Activated CD8-positive, alpha-beta memory T cell treated with anti-CD3 and anti-CD28 coated beads for 36 hours (primary cell): Measurements from ENCODE around the gene PLPP4. TPM values are rescaled to one million over a fixed set of nuclear protein-coding genes. Genes with fewer than 3 reads are reported as not detected.

Experiments used
- CTCF ChIA-PET: fragments of 350-600 bp; sonication (Branson Sonifier 250); formaldehyde crosslinking; loops from one replicate; lab custom pipeline; 2021; ENCODE audit warnings: antibody characterized with exemption; lab: Charles Lee
- POLR2A ChIA-PET: fragments of 350-600 bp; sonication (Branson Sonifier 250); formaldehyde crosslinking; loops from one replicate; lab custom pipeline; 2021; ENCODE audit warnings: antibody characterized with exemption; lab: Charles Lee
- total RNA-seq, 2 experiments: library from RNA; stranded (reverse); gene quantifications; one replicate each; pipeline ENCODE4 v1.2.3, GENCODE V29; 2021

The PLPP4 gene
- total RNA-seq, 2 experiments from 2014 or later = not detected

DNA sequence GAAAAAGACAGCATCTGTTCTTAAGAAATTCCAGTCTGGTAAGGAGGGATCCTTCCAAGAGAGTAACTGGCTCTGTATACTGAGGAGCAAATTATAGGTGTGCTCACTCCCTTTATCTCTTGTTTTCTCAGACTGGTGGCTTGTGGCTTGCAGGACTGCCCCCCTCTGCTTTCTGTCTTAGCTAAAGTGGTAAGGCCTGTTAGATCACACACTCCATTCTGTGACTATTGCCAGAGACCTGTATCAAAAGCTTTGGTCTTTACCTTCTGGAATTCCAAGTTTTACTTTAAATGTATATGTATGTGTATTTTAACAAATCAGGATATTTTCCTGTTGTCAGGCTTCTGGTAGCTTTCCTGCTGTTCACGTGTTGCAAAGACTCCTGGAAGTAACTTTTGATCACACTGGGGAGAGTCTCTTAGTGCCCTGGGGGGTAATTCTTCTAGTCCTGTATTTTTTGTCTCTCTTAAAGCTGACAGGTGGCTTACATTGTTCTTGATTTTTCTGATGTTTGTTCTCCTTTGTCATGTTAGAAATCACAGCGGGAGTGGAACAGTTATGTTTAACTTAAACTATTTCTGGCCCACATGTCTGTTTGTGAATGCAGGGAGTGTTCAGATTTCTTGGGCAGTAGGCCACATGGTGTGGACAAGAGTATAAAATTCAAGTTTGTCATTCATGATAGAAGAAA lies 99.0 kb downstream of the PLPP4 start:
- ChIA-PET POLR2A (no interaction called here), CTCF (no interaction called here)

DNA sequence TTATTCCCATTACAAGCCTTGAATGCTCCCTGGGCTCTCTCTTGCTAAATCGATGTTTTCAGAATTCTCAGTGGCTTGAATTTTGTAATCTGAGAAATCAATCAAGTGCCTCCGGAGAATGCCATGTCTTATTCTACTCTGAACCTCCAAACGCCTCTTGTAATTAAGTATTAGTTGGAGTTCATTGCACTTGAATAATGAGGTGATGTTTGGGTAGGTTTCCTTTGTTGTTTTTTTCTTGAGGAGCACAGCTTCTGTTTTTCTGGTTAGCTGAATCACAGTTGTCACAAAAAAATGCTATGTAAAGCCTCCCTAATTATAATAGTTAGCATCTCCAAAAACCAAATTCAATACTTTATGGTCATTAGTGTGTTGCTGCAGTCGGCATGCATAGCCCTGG lies 100.3 kb downstream of the PLPP4 start:
- ChIA-PET CTCF (no interaction called here), POLR2A (no interaction called here)

DNA sequence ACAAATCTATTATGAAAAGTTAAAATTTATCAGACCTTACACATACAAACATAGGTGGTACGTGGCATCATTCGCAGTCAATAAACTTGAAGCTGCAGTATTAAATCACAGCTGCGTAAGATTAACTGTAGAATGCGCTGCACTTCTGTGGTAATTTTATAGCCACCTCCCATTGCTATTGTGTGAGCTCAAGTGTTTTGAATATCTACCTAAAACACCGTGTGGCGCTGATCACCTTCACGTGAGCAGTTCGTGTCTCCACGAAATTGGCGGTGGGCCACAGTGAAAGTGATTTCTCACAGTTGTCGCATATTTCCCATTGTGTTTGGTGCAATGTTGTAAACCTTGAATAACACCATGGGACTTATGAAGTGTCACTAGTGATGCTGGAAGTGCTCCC lies 102.8 kb downstream of the PLPP4 start:
- ChIA-PET POLR2A (no interaction called here), CTCF (no interaction called here)

DNA sequence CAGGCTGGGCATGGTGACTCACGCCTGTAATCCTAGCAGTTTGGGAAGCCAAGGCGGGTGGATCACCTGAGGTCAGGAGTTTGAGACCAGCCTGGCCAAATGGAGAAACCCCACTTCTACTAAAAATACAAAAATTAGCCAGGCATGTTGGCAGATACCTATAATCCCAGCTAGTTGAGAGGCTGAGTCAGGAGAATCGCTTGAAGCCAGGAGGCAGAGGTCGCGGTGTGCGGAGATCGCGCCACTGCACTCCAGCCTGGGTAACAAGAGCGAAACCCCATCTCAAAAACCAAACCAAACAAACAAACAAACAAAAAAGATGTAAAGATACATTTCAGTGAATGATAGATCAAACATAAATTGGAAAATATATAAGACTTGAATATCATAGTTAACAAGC lies 105.9 kb downstream of the PLPP4 start:
- ChIA-PET CTCF (interaction anchor here (0.6 kb wide), 1 partner anchor 118 kb away, joined by 5 read pairs; no protein-coding TSS in a partner anchor), POLR2A (no interaction called here)

DNA sequence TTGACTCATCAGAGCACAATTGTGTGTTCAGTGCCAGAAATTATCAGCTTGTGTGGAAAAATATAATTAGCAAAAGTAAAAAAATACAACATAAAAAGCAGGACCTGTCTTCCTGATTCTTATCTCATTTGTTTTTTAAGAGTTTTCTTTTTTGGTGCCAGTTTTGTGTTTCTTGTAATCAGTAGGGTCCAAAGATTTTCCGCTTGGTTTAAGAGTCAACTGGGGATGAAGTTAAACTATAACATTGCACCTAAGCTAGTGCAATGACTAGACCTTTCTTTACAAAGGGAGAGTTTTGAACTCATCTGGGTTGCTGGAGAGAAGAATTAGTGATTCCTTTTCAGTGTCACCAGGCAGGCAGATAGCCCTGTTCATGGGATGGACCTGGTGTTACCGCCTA lies 113.4 kb downstream of the PLPP4 start:
- CTCF ChIA-PET = no interaction called here
- POLR2A ChIA-PET = no interaction called here

DNA sequence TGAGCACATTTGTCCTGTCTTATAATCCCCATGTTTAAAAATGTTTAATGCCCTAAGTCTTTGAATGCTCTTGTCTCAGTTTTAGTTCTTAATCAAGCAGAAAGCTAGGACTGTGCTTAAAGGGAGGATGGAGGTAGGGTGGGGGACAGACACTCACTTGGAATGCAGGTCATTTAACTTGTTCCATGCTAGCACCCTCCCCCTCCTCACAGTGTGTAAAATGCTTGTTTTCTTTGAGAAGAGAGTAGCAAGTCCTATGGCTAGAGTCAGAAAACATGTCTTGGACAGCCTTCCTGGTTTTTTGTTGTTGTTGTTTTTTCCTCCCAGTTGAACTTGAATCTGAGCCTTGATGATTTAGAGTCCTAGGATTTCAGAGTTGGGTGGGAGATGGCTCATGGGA lies 114.2 kb downstream of the PLPP4 start:
- ChIA-PET CTCF (no interaction called here), POLR2A (no interaction called here)

DNA sequence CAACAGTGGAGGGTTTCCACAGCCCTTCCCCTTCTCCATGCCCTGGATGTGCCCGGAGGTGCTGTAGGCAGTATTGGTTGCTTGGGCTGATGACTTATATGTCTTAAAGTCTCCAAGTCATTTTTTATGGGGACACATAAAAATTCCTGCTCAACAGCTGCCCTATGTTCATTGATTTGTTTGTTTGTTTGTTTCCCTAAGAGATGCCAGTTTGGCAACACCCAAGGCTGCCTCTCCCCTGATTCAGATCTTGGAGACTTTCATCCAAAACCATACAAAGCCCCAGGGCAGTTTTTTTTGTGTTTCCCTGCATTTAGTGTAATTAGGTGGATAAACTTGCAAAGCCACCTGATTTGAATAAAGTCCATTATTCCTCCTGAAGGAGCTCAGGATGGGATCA lies 115.3 kb downstream of the PLPP4 start:
- ChIA-PET CTCF (no interaction called here), POLR2A (no interaction called here)

DNA sequence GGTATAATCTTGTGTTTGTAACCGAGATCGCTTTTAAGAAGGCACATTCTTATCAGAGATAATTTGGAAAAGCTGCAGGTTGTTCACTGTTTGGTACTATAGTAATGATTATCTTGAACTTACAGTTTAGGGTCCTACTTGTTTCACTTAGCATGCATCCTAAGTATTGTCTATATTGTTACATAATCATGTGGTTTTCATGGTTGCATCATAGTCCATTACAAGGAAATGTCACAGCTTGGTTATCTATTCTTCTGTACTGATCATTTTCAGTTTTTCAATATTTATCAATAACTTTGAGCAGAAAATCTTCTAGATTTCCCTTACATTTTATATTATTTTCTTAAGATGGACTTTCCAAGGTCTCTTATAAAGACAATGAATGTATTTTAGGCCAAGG lies 116.3 kb downstream of the PLPP4 start:
- CTCF ChIA-PET = no interaction called here
- POLR2A ChIA-PET = no interaction called here

DNA sequence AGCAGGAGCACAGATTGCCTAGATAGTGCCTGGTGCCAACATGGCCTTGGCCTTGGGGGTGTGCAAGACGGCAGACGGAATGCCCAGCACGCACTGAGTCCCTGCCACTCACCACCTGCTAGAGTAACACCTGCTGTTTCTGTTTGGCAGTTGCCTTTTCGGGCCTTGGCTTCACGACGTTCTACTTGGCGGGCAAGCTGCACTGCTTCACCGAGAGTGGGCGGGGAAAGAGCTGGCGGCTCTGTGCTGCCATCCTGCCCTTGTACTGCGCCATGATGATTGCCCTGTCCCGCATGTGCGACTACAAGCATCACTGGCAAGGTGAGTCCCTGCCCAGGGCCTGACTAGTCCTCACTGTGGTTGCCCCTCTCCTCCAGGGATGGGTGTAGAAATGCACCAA lies 118.0 kb downstream of the PLPP4 start:
- ChIA-PET POLR2A (no interaction called here), CTCF (no interaction called here)

DNA sequence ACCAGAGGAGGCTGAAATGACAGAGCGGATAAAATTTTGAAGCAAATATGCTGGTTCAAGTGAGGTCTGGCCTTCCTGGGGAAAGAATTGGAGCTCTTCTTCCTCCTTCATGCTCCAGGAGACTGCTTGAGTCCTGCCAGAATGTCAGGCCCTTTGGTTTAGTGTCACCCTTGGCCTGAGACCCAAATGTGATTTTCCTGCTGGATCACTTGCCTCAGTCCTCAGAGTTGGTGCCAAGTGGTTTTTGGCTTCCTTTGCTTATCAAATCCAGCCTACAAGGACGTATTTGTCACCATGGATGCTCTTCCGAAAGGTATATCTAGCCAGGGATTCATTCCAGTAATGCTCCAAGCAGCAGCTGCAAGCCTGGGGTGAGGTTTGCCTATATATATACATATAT lies 118.4 kb downstream of the PLPP4 start:
- ChIA-PET POLR2A (no interaction called here), CTCF (no interaction called here)

DNA sequence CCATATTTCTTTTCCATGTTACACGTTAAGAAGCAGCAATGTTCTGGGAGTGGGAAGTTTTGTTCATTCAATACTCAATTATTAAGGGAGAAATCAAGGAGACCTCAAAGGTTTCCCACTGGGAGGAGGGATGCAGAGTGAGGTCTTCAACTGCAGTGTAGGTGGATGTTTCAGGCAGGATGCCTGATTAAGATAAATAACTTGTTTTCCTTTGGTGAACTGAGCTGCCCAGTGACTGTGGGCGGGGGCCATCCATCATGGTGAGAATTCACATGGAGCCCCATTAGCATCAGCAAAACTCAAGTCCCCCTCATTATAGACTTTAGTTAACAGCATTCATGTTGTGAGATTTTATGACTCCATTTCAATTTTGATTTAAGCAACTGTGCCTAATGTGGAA lies 121.1 kb downstream of the PLPP4 start:
- ChIA-PET POLR2A (no interaction called here), CTCF (no interaction called here)

DNA sequence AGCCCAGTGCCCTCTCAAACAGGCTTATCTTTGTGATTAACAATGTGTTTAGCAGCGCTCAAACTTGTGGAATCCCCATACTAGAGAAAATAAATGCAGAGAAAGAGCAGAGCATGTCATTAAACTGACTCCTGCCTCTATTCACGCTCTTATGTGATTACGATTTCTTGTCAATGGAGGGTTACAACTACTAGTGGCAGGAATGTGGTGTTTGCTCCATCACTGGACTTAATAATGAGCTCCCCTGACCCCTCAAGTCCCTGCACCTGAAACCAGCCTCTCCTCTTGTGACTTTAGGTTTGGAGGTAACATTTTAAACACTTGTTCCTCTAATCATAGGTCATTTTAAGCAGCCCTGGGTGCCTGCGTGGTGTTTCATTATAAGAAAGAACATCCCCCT lies 121.9 kb downstream of the PLPP4 start:
- POLR2A ChIA-PET = no interaction called here
- CTCF ChIA-PET = no interaction called here

DNA sequence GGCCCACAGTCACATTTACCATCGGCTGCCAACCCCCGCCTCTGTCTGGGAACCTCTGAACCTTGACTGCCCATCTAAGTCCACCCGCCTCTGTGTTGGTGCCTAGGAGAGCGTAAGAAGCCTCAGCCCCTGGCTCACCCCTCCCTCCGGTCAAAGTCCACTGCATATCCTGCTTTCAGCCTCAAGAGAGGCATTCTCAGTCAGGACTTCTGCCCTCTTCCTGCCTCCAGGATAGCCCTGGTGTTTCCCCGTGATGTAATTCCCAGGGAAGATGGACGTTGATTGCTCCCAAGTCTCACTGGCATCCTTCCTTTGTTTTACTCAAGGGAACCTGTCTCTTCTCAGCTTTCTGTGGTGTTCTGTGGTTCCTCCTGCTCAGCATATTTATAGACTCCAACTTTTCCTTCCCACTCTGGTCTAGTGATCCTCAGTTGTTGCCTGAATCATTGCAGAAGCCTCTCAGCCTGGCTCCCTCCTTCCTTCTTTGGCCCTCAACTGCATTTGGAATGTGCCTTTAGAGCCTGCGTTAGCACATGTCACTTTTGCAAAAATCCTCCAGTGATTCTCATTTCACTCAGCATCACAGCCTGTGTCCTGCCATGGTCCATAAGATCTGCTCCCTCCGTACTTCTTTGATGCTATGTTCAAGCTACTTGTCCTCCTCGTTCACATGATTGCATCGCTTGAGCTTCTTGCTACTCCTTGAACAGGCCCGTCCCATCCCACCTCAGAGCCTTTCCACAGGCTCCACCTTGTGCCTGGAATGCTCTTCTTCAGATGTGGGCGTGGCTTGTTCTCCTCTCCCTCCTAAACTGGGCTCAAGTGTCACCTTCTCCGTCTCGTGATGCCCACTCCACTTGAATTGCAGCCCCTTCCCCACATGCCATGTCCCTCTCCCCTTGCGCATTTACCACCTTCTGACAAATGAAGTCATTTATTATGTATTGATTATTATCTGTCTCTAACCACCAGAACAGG lies 124.2 kb downstream of the PLPP4 start:
- POLR2A ChIA-PET = no interaction called here

DNA sequence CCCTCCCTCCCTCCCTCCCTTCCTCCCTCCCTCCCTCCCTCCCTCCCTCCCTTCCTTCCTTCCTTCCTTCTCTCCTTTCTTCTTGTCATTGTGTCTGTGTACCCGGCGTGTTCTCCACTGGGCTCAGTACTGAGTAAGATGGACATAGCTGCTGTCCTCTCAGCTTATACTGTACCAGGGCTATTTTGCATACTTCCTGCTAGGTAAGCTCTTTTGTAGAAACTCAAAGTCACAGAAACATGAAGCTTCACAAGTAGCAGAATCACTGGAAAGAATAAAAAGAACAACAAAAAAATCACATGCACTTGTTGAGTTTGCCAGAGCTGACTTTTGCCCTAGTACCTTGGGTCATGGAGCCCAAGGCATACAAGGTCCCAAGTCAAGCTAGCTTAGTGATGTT lies 125.7 kb downstream of the PLPP4 start:
- CTCF ChIA-PET = no interaction called here
- POLR2A ChIA-PET = no interaction called here

More for the DNA sequence above, 124.2 kb downstream of the PLPP4 start:
- CTCF ChIA-PET = no interaction called here

DNA sequence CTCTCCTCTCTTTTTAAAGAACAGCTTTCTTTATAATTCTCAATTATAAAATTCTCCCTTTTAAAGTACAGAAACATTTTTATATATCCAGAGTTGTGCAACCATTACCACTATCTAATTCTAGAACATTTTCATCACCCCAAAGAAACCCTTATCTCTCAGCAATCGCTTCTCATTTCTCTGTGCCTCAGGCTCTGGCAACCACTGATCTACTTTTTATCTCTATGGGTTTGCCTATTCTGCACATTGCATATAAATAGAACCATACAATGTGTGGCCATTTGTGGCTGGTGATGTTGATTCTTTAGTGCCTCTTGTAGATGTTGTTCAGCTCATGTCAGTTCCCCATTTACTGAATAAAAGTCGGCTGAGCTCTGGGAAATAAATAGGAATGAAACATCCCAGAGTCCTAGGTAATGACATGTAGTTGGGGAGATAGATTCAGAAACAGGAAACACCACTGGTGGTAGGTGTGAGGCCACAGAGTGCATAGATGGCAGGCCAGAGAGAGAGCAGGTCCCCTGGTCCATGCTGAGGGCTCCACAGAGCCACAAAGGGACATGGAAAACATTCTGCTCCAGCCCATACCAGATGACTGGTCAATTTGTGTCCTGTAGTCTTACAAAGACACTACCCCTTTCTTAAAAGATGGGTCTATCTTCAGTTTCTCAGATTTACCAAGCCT lies 126.5 kb downstream of the PLPP4 start:
- ChIA-PET POLR2A (no interaction called here), CTCF (no interaction called here)

DNA sequence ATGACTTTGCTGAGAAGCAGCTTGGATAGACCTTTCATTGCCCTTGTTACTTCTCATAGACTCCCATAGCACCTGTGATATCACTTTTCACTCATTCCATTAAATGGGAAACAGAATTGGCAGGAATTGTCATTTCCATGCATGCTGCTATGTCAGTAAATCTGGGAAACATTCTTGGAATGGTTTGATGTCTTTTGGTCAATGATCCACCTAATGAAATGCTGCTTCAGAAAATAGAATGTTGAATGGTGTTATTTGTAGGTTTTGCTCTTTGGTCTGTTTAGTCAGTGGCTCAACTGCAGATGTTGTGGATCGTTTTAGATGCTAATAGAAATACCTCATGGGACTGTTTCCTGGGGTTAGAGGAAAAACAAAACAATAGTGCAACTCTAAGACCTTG lies 127.8 kb downstream of the PLPP4 start:
- ChIA-PET CTCF (no interaction called here), POLR2A (no interaction called here)

DNA sequence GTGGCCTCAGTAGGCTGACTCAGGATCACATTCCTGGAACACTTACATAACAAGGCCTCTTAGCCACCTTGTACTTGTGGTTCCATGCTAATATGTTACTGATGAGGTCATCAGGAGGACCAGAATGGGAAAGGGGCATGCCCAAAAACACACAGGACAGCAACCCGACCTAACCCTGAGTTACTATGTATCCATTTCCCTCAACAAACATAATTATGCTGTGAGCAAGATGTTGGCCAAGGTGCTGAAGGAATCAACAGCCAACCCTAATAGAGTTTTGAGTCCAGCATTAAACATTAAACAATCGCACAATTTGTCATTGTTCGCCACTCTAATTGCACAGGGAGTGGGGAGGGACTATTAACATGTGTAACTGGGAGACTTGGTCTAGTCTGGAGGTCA lies 129.4 kb downstream of the PLPP4 start:
- ChIA-PET CTCF (no interaction called here), POLR2A (no interaction called here)

DNA sequence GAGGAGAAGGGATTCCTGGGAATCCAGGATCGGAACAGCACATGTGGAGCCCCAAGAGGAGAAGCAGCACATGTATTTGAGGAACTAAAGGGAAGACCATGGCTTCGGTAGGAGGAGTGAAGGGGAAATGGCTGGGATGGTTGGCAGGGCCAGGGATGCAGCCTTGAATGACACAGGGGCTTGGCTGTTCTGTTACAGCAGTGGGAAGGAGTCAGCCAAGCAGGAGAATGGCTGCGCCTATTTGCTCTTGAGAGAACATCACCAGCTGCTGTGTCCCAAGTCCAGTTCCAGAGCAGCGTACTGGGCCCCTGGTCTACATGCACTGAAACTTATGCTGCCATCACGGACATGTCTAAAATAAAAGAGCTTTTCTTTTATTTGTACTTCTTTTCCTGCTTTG lies 130.0 kb downstream of the PLPP4 start:
- ChIA-PET CTCF (no interaction called here), POLR2A (no interaction called here)

DNA sequence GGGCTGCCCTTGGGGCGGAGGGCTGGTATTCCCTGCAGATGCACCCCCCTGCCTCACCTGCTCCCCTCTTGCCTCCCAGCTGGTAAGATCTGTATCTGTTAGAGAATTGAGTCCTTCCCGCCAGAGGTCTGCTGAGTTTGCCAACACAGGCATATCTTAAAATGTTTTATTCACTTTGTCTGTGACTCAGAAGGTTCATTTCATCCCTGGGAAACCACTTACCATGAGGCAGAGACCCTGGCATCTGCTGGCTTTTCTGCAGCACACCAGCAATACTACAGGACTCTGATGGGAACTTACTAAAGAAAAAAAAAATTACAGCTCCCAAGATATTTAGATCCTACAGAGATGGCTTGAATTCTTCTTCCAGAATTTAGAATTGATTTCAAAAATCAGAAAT lies 131.3 kb downstream of the PLPP4 start:
- ChIA-PET CTCF (no interaction called here), POLR2A (no interaction called here)

DNA sequence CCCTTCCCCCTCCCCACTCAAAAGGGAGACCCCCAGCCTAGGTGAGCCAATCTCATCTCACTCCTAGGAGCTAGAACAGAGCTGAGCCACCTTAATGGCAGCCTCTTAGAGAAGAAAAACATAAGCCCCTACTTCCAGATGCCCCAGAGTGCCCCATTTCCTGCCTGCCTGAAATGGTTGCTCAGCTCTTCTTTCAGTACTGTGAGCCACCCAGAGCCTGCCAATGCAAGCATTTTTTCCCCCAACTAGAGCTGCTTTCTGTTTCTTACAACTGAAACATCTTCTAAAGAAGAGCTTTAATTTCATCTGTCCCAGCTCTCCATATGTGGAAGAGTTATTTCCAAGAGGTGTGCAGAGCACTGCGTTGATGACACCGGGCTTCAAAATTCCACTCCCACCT lies 136.7 kb downstream of the PLPP4 start:
- CTCF ChIA-PET = no interaction called here
- POLR2A ChIA-PET = no interaction called here
